ENCODE measurements around the gene ARHGAP22.

The ARHGAP22 gene

DNA sequence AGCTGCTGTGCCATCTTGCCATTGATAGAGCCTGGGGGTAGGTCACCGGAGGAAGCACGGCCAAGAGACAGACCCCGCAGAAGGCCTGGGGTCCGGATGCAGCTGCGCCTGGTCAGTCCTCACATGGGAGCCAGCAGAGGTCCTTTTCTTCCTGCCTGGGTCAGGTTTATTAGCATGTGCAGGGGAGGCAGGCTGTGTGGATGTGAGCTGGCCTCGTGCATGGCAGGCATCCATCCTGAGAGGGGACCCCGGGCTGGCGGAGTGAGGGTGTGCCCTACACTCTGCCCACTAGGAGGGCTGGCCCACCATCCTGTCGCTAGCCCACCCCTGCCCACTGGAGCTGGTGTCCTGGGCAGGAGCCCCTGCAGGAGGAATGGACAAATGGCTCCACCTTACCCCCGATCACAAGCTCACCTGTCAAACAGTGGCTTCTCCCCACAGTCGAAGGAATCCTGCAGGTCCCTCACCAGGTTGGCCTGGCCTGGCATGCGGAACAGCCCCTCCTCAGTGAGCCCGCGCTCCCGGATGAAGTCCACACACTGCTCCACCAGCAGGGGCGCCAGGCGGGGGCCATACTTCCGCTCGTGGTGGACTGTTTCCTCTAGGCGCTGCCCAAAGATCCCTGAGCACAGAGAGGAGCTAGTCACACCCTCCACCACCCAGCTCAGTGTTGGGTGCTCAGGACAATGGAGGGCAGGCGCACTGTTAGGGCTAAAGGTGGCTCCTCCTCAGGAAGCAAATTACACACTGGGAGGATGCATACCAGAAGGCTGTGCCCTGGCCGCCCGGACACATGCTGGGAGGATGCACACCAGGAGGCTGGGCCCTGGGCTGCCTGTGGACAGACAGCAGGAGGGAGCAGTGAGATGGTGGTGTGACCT is 145.4 kb downstream of the ARHGAP22 start:
- DNase-seq: no peak

DNA sequence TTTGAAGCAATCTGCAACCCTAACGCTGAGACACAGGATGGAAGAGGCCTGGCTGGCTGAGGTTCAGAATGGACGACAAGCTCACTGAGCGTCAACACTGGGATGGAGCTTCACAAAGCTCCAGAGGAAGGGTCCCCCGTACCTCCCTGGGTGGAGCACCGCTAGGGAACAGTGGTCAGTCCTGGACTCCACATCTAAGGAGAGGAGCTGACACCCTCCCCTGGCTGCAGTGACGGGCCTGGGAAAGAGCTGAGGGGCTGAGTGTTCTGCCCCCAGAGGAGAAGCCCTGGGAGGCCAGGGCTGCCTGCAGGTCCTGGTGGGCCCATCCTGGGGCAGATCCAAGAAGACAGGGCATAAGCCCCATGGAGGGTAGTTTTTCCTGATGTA is 146.2 kb downstream of the ARHGAP22 start:
- no peak for DNase-seq

DNA sequence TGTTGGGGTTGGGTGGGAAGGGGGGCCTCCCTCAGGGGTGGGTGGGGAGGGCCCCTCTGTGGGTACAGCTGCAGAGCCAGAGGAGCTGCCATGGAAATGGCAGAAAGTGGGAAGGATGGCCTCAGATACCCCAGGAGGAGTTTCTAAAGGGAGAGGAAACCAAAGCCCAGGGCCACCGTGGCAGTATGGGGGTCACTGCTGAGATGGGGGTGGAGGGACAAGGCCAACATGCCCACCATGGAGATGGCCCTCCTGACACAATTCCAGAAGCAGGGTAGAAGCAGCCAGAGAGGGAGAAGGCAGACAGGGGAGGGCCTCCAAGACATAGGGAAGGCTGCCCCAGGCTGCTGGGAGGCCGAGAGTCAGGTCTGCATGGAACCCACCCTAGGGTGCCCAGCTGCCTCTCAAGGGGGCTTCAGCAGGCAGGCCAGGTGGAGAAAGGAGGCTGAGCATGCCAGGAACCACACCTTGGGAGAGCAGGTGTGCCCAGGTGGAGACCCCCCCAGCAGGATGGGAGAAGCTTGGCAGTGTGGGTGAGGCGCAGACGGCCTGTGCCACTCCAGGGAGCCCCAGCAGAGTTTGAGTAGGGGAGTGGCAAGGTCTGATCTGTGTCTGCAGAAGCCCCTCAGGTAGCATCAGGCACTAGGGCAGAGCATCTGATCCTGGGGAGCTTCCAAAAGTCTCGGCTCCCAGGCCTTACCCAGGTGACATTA is 146.8 kb downstream of the ARHGAP22 start:
- DNase-seq: no peak

DNA sequence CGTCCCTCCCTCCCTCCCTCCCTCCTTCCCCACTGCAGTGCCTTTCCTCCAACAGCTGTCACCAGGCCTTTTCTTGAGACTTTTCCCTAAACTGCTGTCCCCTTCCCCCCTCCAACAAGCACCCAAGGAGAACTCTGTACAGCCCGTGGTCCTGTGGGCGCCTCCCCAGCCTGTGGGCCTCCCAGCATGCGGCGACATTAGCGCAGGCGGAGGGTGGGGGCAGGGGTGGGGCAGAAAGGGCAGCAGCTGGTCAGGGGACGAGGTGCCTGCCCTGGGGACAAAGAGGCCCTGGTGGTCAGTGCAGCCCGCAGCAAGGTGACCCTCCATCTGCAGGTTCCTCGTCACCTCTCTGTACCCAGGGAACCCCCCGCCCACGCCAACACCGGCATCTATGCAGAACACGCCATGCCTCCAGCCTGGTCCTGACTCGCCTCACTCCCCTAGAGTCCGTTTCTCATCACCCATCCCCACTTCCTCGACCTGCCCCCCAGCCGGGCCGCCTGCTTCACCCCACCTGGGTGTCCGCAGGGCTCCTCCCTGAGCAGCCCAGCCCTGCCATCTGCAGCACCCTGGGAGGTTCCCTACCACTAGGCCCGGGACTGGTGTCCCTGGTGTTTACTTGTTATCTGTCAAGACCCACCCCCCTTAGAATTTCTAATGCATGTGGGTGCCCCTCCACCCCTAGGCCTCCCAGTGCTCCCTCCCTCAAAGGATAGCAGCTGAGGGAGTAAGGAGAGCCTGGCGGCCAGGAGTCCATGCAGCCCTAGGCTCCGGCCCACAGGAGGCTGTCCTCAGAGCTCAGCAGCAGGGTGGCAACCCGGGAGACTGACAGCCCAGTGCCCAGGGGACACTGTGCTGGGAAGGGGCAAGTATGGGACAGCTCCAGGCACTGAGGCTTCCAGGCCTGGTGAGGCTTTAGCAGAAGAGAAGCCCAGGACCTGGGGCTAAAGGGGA is 147.8 kb downstream of the ARHGAP22 start:
- no peak for DNase-seq

DNA sequence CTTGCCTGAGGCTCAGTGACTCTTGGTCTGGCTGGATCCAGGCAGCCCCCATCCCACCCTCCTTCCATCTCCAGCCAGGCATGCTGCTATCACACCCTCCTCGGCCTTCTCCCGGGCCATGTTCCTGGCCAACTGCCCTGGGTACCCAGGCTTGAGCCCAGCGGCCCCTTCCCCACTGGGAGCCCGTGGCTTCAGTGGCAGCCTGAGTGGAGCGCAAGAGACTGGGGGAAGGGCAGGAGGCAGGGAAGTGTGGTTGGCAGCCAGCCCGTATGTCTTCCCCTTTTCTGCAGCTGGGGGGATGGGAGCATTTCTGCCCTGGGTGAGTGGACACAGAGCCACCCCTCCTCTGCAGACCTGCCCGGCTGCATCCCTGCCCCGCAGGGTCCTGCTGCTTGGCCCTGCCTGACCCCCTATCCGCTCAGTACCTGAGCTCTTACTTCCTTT is 148.5 kb downstream of the ARHGAP22 start:
- no peak for DNase-seq

DNA sequence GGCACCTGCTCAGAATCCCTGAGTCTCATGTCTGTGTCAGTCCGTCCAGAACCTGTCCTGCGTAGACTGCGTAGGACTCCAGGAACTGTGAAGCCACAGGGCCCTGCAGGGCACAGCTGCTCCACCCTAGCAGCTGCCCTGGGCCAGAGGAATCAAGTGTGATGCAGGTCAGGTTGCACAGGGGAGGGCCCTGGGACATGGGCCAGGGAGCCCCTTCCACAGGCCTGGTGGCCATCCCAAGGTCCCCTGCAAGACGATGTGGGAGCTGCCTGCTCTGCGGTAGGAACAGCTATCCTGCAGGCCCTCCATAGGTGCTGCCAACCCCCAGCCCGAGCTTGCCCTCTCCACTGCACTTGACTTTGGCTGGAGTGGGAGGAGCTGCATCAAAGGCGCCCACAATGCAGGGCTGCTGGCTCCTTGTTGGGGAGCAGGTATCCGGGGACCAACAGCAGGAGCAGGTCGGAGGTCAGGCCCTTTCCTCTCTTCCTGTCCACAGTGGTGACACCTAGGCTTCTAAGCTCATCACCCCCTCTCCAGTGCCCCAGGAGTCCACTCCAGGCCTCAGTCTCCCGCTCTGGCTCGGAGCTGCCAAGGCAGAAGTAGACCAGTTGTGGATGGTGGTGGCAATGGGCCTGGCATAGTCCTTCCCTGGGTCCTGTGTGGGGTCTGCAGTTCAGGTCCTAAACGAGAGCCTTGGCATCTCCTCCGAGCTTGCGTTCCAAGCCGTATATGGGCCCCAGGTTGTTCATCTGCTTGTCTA is 149.3 kb downstream of the ARHGAP22 start:
- DNase-seq: no peak

DNA sequence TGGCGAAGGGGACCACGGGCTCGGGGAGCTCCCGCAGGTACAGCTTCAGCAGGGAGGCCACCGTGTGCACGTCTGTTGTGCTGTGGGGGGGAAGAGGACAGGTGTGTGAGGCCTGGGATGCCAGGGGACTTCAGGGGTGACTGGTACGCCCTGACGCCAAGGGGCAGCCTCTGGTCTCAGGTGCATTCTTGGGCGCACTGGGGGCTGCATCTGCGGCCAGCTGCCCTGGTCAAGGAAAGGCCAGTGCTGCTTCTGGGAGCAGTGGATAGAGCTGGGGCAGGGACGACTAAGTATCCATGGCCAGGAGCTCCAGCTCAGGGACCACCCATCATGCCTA is 149.8 kb downstream of the ARHGAP22 start:
- DNase-seq: no peak

DNA sequence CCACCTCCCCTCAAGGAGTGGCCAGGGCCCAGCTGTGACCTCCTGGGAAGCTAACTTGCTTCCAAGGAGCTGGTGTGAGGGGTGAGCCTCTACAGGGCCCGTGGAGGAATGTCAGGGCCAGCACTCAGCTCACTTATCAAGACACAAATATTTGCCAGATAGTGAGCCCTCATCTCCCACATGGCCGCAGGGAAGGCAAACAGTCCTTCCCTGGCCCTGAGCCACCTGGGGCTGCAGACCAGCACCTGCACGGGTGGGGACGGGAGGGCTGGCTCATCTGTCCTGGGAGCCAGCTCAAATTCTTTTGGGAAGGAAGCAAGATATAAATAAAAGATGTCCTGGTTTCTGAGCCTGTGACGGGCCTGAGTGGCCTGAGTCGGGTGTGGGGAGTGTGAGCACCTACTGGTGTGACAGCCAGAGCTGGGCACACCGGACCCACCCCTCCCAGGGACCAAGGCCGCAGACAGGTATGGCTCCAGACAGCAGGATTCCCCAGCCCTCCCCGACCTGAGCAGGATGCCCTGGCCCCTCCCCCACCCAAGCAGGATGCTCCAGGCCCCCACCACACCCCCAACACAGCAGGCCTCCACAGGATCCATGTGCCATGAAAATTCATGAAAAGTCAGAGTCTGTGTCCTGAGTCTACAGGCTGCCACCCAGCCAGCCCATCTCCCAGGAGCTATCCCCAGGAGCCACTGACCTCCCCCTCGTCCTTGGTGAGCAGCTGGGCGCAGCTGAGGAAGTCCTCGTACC is 150.4 kb downstream of the ARHGAP22 start:
- DNase-seq: no peak

DNA sequence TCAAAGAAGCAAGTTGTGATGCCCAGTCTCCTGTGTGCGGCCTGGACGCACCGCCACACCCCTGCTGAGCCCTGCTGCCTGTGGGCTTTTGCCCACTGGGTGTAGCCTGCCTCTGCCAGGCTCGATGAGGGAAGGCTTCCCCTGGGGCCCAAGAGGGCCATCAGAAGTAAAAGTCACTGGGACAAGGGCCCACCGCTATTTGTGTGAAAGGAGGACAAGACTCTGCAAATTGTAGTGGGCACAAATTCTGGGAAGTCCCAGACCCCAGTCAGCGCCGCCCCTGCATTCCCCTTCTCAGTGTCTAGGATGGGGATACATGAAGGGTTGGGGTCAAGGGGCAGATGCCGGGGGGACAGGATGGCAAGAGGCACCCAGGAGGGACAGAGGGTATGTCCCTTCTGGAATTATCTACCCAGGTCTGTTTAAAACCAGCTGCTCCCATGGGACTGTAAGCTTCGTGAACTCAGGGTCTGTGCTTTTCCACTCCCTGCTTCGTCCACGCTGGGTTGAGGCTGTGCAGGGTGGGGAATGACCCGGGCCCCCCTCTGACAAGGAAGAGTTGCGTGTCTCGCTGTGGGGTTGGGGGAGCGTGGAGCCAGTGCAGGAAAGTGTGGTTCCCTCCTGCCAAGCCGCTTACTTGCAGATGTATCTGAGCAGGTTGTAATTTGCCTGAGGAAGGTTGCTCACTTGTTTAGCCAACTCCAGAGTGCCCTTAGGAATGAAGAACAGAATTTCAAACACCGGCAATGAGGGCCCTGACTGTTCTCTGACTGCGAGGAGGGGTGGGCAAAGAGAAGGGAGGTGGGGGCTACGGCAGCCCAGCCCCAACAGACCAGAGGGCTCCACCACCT is 151.2 kb downstream of the ARHGAP22 start:
- DNase-seq: no peak

DNA sequence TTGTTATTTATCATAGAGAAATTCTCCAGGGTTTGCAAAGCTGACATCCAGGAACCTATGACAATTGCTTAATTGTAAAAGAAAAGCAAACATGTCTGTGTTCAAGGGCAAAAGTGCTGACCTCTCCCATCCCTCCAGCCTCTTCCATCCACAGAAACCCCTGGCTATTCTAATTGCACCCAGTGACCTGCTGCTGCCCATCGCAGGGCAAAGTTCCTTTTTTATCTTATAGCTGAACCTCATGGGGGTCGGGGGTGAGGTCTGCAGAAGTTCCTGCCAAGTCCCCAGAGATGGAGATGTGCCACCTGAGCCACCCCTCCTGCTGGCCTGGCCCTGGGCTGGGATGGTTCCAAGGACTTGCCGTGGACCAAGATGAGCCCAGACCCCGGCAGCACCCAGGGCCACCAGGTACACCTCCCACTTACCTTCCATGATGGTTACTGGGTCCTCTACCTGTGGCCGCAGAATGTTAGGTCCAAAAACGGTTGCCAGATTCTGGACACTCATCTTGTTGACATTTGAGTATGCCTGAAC is 151.9 kb downstream of the ARHGAP22 start:
- DNase-seq: no peak

DNA sequence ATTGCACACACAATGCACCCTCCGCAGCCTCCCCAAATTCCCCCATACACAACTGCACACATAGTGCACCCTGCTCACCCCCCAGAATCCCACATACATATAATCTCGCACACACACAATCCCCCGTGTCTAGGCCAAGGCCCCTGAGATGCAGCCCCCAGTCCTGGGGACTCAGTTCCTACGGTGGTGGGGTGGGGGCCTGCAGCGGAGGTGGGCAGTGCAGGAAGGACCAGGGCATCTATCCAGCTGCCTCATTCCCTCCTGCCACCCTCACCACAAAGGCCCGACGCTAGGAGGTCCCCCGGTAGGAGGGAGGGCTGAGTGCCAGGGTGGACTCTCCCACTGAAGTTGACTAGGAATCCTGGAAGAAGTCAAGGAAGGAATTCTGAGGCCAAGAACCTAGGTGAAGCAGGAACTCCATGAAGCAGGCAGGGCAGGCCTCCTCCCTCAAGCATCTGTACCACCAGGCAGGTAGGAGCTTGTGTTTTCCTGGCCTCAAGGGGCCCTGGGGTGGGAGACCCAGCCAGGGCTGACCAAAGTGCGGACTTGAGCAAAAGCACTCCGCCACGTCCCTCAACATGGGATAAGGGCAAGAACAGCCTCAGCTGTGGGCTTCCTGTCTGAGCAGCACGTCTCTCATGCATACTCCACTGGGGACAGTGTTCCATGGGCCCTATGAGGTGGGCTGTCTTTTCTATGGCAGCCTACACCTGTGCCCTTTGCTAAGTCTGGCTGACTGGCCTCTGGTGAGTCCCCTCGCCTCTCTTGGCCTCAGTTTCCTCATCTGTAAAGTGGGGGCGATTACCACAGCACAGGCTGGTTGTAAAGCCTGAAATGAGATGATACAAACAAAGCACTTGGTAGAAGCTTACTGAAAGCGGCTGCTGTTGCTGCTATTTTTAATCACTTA is 152.6 kb downstream of the ARHGAP22 start:
- no peak for DNase-seq

DNA sequence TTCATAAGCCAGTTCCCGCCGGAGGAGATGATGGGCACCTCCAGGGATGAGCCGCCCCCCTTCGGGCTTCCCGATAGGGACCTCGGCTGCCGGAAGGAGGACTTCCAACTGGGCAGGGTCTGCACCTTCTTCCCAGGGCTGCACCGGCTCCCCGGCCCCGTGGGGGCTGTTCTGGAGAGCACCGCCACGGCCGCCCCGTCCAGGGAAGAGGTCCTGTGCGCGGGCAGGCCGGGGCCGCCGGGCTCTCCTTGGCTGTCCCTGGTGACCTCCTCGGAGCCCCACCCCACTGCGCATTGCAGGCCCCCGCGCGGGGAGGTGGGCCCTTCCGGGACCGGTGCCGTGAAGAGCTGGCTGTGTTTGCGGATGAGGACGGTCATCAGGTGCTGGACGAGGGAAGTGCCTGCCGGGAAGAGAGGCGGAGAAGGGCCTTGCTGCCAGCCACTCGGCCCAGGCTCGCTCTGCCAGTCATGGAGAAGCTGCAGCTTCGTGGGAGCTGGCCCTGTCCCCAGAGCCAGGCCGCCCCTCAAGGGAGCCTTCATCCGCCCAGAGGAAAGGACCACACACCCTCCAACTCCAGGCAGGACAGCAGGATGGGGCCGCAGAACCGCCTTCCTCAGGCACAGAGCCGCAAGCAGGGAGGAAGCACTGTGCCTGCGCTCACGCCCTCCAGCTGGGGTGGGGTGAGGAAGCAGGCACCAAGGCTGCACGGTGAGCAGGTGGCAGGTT is 154.0 kb downstream of the ARHGAP22 start:
- no peak for DNase-seq

DNA sequence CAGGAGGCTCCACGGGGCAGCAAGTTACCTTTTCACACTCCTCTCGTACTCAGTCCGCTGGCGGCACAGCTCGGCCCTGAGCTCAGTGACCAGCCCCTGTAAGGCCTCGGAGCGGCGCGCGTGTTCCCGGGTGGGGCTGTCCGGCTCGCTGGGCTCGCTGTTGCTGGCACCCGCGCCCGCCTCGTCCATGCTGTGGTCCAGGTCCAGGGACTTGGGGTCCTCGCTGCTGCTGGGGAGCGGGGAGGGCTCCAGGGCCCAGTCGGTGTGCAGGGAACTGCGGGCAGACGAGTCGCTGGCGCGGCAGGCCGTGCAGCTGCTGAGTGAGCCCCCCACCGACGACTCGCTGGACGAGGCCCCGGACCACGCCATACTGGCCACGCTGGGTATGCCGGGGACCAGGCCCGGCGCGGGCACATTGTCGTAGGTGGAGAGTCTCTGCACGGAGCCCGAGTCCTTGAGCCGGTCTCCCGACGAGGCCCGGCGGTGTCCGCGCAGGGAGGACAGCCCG is 154.6 kb downstream of the ARHGAP22 start:
- no peak for DNase-seq

DNA sequence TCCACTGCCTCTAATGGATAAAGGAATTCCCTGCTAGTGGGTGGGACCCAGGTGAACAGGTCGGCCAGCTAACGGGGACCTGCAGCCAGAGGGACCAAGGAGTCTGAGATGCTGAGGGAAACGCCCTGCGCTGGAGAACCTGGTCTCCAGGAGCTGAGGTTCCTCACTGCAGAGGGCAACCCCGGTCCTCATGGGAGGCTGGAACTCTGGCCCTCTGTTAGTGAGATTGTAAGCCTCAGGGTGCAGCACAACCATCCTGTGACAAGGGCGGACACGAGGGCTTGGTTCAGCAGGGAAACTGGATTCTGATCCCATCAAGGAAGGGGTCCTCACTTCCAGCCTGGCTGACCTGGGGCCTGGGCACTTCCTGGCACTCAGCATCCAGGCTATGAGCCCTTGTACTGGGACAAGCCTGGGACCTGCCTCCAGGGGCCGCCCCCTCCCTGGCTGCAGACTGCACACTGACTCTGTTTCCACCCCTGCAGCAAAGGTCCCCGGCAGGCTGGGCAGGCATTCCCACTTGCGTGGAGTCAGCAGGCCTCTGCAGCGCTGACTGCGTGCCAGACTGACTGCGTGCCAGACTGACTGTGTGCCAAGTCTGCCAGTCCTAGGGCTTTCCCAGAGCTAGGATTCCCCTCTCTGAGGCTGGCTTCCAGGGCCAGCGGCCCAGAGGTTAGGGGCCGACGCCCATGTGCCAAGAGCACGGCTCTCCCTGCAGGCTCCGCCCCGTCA is 155.2 kb downstream of the ARHGAP22 start:
- DNase-seq: no peak

DNA sequence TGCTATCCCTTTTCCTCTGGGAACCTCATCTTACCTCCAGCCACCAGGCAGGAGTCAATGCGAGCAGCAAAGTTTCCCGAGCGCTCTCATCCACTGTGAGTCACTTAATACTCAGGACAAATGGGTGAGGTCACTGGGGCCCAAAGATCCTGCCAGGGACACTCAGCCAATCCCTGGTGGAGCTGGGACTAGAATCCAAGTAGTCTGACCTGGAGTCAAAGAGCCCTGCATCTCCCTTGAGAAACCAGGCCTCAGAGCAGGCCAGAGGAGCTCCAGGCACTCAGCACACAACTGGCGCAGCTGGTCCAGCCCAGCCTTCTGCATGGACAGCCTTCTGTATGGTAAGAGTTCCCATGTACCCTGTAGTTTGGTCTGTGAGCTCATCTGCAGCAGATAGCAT is 156.1 kb downstream of the ARHGAP22 start:
- DNase-seq: no peak

DNA sequence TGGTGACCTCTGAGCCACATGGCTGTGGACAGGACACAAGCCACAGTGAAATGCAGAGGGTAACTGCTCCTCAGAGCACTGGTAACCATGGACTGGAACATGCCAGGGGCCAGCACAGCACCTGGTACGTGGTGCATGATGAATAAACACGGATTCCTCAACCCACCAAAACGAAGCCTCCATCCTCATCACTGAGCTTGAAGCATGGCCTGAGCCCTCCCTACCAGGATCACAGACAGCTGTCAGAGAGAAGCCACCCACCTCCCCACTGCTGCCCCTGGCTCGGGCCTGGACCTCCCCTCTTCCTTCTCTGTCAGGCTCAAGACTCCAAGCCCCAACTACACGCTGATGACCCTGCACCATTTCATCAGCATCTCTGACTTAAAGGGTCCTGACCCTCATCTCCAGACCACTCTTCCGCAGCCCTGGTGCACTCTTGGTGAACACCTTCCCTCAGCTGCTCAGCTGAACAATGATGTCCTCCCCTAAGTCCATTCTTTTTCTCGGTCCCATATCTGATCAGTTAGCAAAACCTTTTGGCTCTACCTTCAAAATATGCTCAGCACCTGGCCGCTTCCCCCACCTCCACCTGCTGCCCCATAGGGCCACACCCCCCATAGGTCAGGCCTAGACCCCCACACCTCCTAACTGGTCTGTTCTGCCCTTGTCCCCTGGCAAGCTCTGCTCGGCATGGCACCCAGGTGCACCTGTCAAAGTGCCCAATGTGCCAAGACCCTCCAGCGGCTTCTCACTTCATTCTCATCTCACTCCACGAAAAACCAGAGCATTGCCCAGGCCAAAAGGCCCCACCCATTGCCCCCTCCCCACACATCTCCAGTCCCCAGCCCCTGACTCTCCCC is 157.3 kb downstream of the ARHGAP22 start:
- no peak for DNase-seq

DNA sequence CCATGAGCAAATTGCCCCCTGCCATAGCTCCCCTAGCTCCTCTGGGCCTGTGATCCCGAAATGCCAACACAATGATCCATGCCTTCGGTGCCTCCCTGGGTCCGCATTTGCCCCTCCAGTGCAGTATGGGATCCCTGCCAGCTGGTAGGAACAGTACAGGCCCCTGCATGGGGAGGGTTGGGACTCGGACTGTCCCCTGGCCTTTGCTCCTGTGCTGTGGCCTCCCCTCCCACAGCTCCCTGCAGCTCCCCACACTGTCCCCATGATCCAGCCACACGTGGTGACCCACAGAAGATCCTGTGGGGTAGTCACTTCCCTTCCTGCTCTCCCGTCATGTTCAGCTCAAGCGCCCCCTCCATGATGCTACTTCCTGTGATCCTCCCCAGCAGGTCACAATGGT is 158.1 kb downstream of the ARHGAP22 start:
- no peak for DNase-seq
